H1 (cell line): ENCODE data around the gene FOSL1.

Source experiments
- CEBPB ChIP-seq: IDR thresholded peaks from 2 replicates; pipeline ENCODE4 v1.6.1; 2012; ENCODE audit warnings: low read depth, low read length
- CHD2 ChIP-seq: IDR thresholded peaks from 2 replicates; pipeline ENCODE4 v1.6.1; 2012; ENCODE audit warnings: low read length, improper control_type of control experiment
- CTCF ChIP-seq, 3 experiments: IDR thresholded peaks; 1 replicate in 2 of 3; 2 replicates in 1 of 3; pipeline versions ENCODE4 v1.5.1 to v1.6.1; 2011; ENCODE audit warnings: low read length in 3 of 3, mild to moderate bottlenecking in 3 of 3, inconsistent platforms in 2 of 3, low read depth in 1 of 3, moderate library complexity in 1 of 3; ENCODE audit not compliant: insufficient read depth in 1 of 3; ENCODE audit errors: control extremely low read depth in 1 of 3
- EZH2 ChIP-seq: fragments of 200-600 bp; sonication (generic); IDR thresholded peaks from 2 replicates; pipeline ENCODE4 v1.7.1; 2012; ENCODE audit warnings: low read depth, mild to moderate bottlenecking, moderate library complexity, low read length, inconsistent platforms; ENCODE audit not compliant: severe bottlenecking
- MAFK ChIP-seq: IDR thresholded peaks from 2 replicates; pipeline ENCODE4 v1.6.1; 2012; ENCODE audit warnings: low read depth, mild to moderate bottlenecking, improper control_type of control experiment, low read length
- POLR2A ChIP-seq, 2 experiments: IDR thresholded peaks; 1 replicate in 1 of 2; 2 replicates in 1 of 2; pipeline ENCODE4 v1.6.1; 2011; ENCODE audit warnings: low read depth in 2 of 2, low read length in 2 of 2, mild to moderate bottlenecking in 2 of 2; ENCODE audit errors: control extremely low read depth in 1 of 2
- RXRA ChIP-seq: IDR thresholded peaks from 2 replicates; pipeline ENCODE4 v1.6.1; 2011; ENCODE audit warnings: low read depth, mild to moderate bottlenecking, low read length, moderate library complexity; ENCODE audit not compliant: insufficient read depth
- SAP30 ChIP-seq: fragments of 300-600 bp; sonication (generic); IDR thresholded peaks from 2 replicates; pipeline ENCODE4 v1.7.1; 2012; ENCODE audit warnings: low read length, moderate library complexity, mild to moderate bottlenecking, inconsistent platforms; ENCODE audit not compliant: insufficient read depth, insufficient replicate concordance
- TCF12 ChIP-seq: IDR thresholded peaks from 2 replicates; pipeline ENCODE4 v1.6.1; 2011; ENCODE audit warnings: low read depth, mild to moderate bottlenecking, low read length

- TF ChIP-seq RXRA (no peak), TCF12 (no peak), SAP30 (no peak), POLR2A (IDR thresholded peaks at IDR 0.05; ENCODE audit: control extremely low read depth in 1 of 2, low read depth in 2 of 2, low read length in 2 of 2) (no peak), EZH2 (no peak), CHD2 (no peak), CEBPB (no peak), CTCF (IDR thresholded peaks at IDR 0.05; ENCODE audit: control extremely low read depth in 1 of 3, insufficient read depth in 1 of 3, low read depth in 1 of 3, low read length in 3 of 3) (no peak), MAFK (no peak)
These were observed 41.6 kb upstream of the FOSL1 start for GRCh38 chr11:65941720-65942310.
